H1 (cell line): ENCODE data around the gene LRRC43. TPM values are rescaled to one million over a fixed set of nuclear protein-coding genes. Genes with fewer than 3 reads are reported as not detected.

ENCODE experiments used
- CTCF ChIA-PET: fragments of 300-600 bp; sonication (Branson Sonifier 250); formaldehyde crosslinking; loops from one replicate; lab custom pipeline; 2021; ENCODE audit not compliant: partially characterized antibody; lab: Charles Lee
- POLR2A ChIA-PET: fragments of 300-600 bp; sonication (Branson Sonifier 250); formaldehyde crosslinking; loops from one replicate; lab custom pipeline; 2021; ENCODE audit warnings: inconsistent platforms; ENCODE audit not compliant: partially characterized antibody; lab: Charles Lee
- DNase-seq, 2 experiments: peaks; one replicate each; pipeline versions ENCODE4 v3.0.0 to v3.0.0-alpha.2; 2010 to 2022; ENCODE audit warnings: low spot score in 2 of 2, low read depth in 1 of 2, mixed read lengths in 1 of 2
- FAIRE-seq: peaks from 2 replicates; lab custom pipeline; 2011; peaks lifted over from hg19 to GRCh38; lab: Jason Lieb, UNC
- H2AFZ ChIP-seq: 2 replicates; pipeline ENCODE4 v1.8.1; 2012; ENCODE audit warnings: low read length, inconsistent platforms
- H2AK5ac ChIP-seq: 2 replicates; pipeline ENCODE4 v1.6.1; 2013; ENCODE audit warnings: low read depth, low read length
- H2BK120ac ChIP-seq: replicated peaks from 2 replicates; pipeline ENCODE3; 2013; ENCODE audit warnings: low read depth, low read length, inconsistent platforms
- H2BK12ac ChIP-seq: 2 replicates; pipeline ENCODE4 v1.6.1; 2013; ENCODE audit warnings: low read depth, low read length
- H2BK15ac ChIP-seq: 2 replicates; pipeline ENCODE4 v1.6.1; 2013; ENCODE audit warnings: low read length
- H2BK20ac ChIP-seq: 2 replicates; pipeline ENCODE4 v1.6.1; 2013; ENCODE audit warnings: low read length
- H2BK5ac ChIP-seq: 2 replicates; pipeline ENCODE4 v1.6.1; 2013; ENCODE audit warnings: low read depth, low read length
- H3K14ac ChIP-seq: 2 replicates; pipeline ENCODE4 v1.6.1; 2013; ENCODE audit warnings: inconsistent platforms; ENCODE audit not compliant: insufficient read length
- H3K18ac ChIP-seq: 2 replicates; pipeline ENCODE4 v1.6.1; 2013; ENCODE audit warnings: low read length; ENCODE audit errors: extremely low read depth
- H3K23ac ChIP-seq: 2 replicates; pipeline ENCODE4 v1.6.1; 2013; ENCODE audit warnings: inconsistent platforms; ENCODE audit not compliant: insufficient read length
- H3K23me2 ChIP-seq: 2 replicates; pipeline ENCODE4 v1.6.1; 2013; ENCODE audit warnings: low read depth, low read length
- H3K27ac ChIP-seq: 2 replicates; pipeline ENCODE4 v1.6.1; 2011; ENCODE audit warnings: low read depth, low read length, inconsistent platforms
- H3K27me3 ChIP-seq, 4 experiments: replicated peaks in 1 of 4; 1 replicate in 1 of 4; 2 replicates in 3 of 4; pipeline versions ENCODE4 v1.6.1 to v1.8.1; 2011 to 2013; ENCODE audit warnings: low read length in 3 of 4, mild to moderate bottlenecking in 3 of 4, inconsistent platforms in 2 of 4, mixed read lengths in 2 of 4, moderate library complexity in 1 of 4; ENCODE audit not compliant: control insufficient read depth in 3 of 4, insufficient read depth in 3 of 4; ENCODE audit errors: extremely low read depth in 1 of 4
- H3K36me3 ChIP-seq, 4 experiments: 2 replicates each; pipeline versions ENCODE4 v1.6.1 to v1.8.1; 2011 to 2013; ENCODE audit warnings: mild to moderate bottlenecking in 4 of 4, low read length in 3 of 4, moderate library complexity in 2 of 4, control low read depth in 1 of 4, inconsistent platforms in 1 of 4; ENCODE audit not compliant: insufficient read depth in 4 of 4, control insufficient read depth in 2 of 4
- H3K4ac ChIP-seq: replicated peaks from 2 replicates; pipeline ENCODE3; 2013; ENCODE audit warnings: low read length, low read depth, mixed read lengths, inconsistent platforms; ENCODE audit not compliant: insufficient read length
- H3K4me1 ChIP-seq, 4 experiments: replicated peaks in 1 of 4; 1 replicate in 1 of 4; 2 replicates in 3 of 4; pipeline versions ENCODE4 v1.6.1 to v1.8.1; 2011 to 2013; ENCODE audit warnings: low read length in 3 of 4, inconsistent platforms in 2 of 4, mixed read lengths in 1 of 4; ENCODE audit not compliant: insufficient read depth in 4 of 4, control insufficient read depth in 3 of 4
- H3K4me2 ChIP-seq, 2 experiments: 2 replicates each; pipeline versions ENCODE4 v1.6.1 to v1.8.1; 2011 to 2013; ENCODE audit warnings: low read depth in 2 of 2, low read length in 2 of 2, control low read depth in 1 of 2, inconsistent platforms in 1 of 2, mild to moderate bottlenecking in 1 of 2; ENCODE audit not compliant: insufficient read depth in 1 of 2
- H3K4me3 ChIP-seq, 4 experiments: fragments of 200-600, 300-600 bp in 1 of 4; sonication (generic), shearing (Covaris generic), sonication (Bioruptor Twin) in 1 of 4; 2 replicates each; pipeline versions ENCODE4 v1.5.1 to v1.8.1; 2011 to 2016; ENCODE audit warnings: low read length in 4 of 4, low read depth in 3 of 4, control low read depth in 2 of 4, inconsistent platforms in 2 of 4, mild to moderate bottlenecking in 2 of 4, mixed read lengths in 1 of 4, moderate library complexity in 1 of 4; ENCODE audit not compliant: insufficient read depth in 2 of 4; ENCODE audit errors: extremely low read depth in 1 of 4
- H3K56ac ChIP-seq: replicated peaks from 2 replicates; pipeline ENCODE3; 2013; ENCODE audit warnings: low read depth, mild to moderate bottlenecking, mixed read lengths, low read length, inconsistent platforms; ENCODE audit not compliant: insufficient read length
- H3K79me1 ChIP-seq: 2 replicates; pipeline ENCODE4 v1.6.1; 2013; ENCODE audit warnings: low read depth, low read length, control low read depth
- H3K79me2 ChIP-seq, 2 experiments: 2 replicates each; pipeline versions ENCODE4 v1.6.1 to v1.8.1; 2012 to 2013; ENCODE audit warnings: low read length in 2 of 2, mild to moderate bottlenecking in 2 of 2, inconsistent platforms in 1 of 2; ENCODE audit not compliant: insufficient read depth in 2 of 2, control insufficient read depth in 1 of 2
- H3K9ac ChIP-seq, 4 experiments: replicated peaks in 1 of 4; 1 replicate in 1 of 4; 2 replicates in 3 of 4; pipeline versions ENCODE4 v1.6.1 to v1.8.1; 2011 to 2013; ENCODE audit warnings: low read depth in 3 of 4, low read length in 3 of 4, control low read depth in 2 of 4, mild to moderate bottlenecking in 2 of 4, moderate library complexity in 2 of 4, inconsistent platforms in 1 of 4; ENCODE audit errors: extremely low read depth in 1 of 4
- H3K9me3 ChIP-seq, 2 experiments: 2 replicates each; pipeline versions ENCODE4 v1.6.1 to v1.8.1; 2012 to 2013; ENCODE audit warnings: mild to moderate bottlenecking in 2 of 2, moderate library complexity in 2 of 2, control low read depth in 1 of 2, inconsistent platforms in 1 of 2, low read depth in 1 of 2, low read length in 1 of 2, mixed read lengths in 1 of 2; ENCODE audit not compliant: insufficient read depth in 2 of 2
- H4K20me1 ChIP-seq, 2 experiments: replicated peaks in 1 of 2; 2 replicates each; pipeline versions ENCODE3 to v1.8.1; 2011 to 2013; ENCODE audit warnings: inconsistent platforms in 2 of 2, low read length in 2 of 2, mild to moderate bottlenecking in 1 of 2; ENCODE audit not compliant: insufficient read depth in 2 of 2, control insufficient read depth in 1 of 2
- H4K5ac ChIP-seq: 2 replicates; pipeline ENCODE4 v1.6.1; 2013; ENCODE audit warnings: low read length, low read depth, mixed read lengths, inconsistent platforms; ENCODE audit not compliant: insufficient read length
- H4K8ac ChIP-seq: 2 replicates; pipeline ENCODE4 v1.8.0; 2013; ENCODE audit warnings: mild to moderate bottlenecking, moderate library complexity, low read length, inconsistent platforms; ENCODE audit not compliant: insufficient read depth; ENCODE audit errors: extremely low read depth
- H4K91ac ChIP-seq: replicated peaks from 2 replicates; pipeline ENCODE3; 2013; ENCODE audit warnings: low read length, mixed read lengths, inconsistent platforms; ENCODE audit not compliant: insufficient read length
- BACH1 ChIP-seq: IDR thresholded peaks from 2 replicates; pipeline ENCODE4 v1.6.1; 2012; ENCODE audit warnings: low read length, improper control_type of control experiment
- CEBPB ChIP-seq: IDR thresholded peaks from 2 replicates; pipeline ENCODE4 v1.6.1; 2012; ENCODE audit warnings: low read depth, low read length
- CREB1 ChIP-seq: IDR thresholded peaks from 2 replicates; pipeline ENCODE4 v1.6.1; 2012; ENCODE audit warnings: inconsistent platforms
- GTF2F1 ChIP-seq: IDR thresholded peaks from 2 replicates; pipeline ENCODE4 v1.6.1; 2012; ENCODE audit warnings: low read depth, low read length, improper control_type of control experiment, borderline replicate concordance
- JUN ChIP-seq: IDR thresholded peaks from 2 replicates; pipeline ENCODE4 v1.6.1; 2011; ENCODE audit warnings: low read depth, mild to moderate bottlenecking, improper control_type of control experiment, low read length
- POU5F1 ChIP-seq: IDR thresholded peaks from 2 replicates; pipeline ENCODE4 v1.6.1; 2011; ENCODE audit warnings: low read depth, mild to moderate bottlenecking, low read length, moderate library complexity
- RXRA ChIP-seq: IDR thresholded peaks from 2 replicates; pipeline ENCODE4 v1.6.1; 2011; ENCODE audit warnings: low read depth, mild to moderate bottlenecking, low read length, moderate library complexity; ENCODE audit not compliant: insufficient read depth
- TAF1 ChIP-seq: IDR thresholded peaks from 2 replicates; pipeline ENCODE4 v1.6.1; 2011; ENCODE audit warnings: mild to moderate bottlenecking, low read depth, low read length
- YY1 ChIP-seq: IDR thresholded peaks from 2 replicates; pipeline ENCODE4 v1.6.1; 2011; ENCODE audit warnings: low read depth, mild to moderate bottlenecking, low read length
- ZNF274 ChIP-seq: IDR thresholded peaks from 2 replicates; pipeline ENCODE4 v1.7.0; 2012; ENCODE audit warnings: low read length, borderline replicate concordance; ENCODE audit errors: extremely low read depth
- WGBS, 2 experiments: shearing (Covaris generic) in 1 of 2; methylation state at CpG; one replicate each; pipeline versions ENCODE4 v1.1.6 to v1.1.7; 2013 to 2015; ENCODE audit warnings: low lambda C conversion rate in 2 of 2, mixed read lengths in 2 of 2, inconsistent platforms in 1 of 2, low coverage in 1 of 2, missing lambda C conversion rate in 1 of 2; ENCODE audit not compliant: insufficient replicate concordance in 2 of 2, insufficient coverage in 1 of 2, insufficient read length in 1 of 2; ENCODE audit errors: extremely low coverage in 1 of 2, missing lambda C conversion rate in 1 of 2; 5-methylcytosine and 5-hydroxymethylcytosine counted together
- polyA plus RNA-seq, 7 experiments: library from polyadenylated mRNA; depleted of rRNA in 3 of 7; stranded (reverse) in 5 of 7; unstranded in 2 of 7; fragments of >200 nt in 5 of 7; fragments of 200-250 nt in 2 of 7; gene quantifications; 1 replicate in 5 of 7; 2 replicates in 1 of 7; 4 replicates in 1 of 7; pipeline versions ENCODE4 v1.2.1 to v1.2.3, GENCODE V29; 2011 to 2013; ENCODE audit warnings: missing spikeins in 2 of 7, mixed read lengths in 2 of 7
- total RNA-seq: library from RNA; stranded (reverse); fragmentation: NEBNext Ultra II Directional; extraction: Animal tissue kit (Norgen Biotek cat#: 25700); gene quantifications from 2 replicates; pipeline ENCODE4 v1.2.1, GENCODE V29; 2021
- TF ChIP-seq, protein P1 (sequence below), 3 experiments: IDR thresholded peaks; 1 replicate in 2 of 3; 2 replicates in 1 of 3; pipeline versions ENCODE4 v1.5.1 to v1.6.1; 2011; ENCODE audit warnings: low read length in 3 of 3, mild to moderate bottlenecking in 3 of 3, inconsistent platforms in 2 of 3, low read depth in 1 of 3, moderate library complexity in 1 of 3; ENCODE audit not compliant: insufficient read depth in 1 of 3; ENCODE audit errors: control extremely low read depth in 1 of 3

Gene LRRC43
- total and polyA plus RNA-seq, 2 of the 8 experiments (the other 6 are each of a cell fraction or from before 2014, with no cell fraction given) = 0.35 to 0.44 TPM

DNA sequence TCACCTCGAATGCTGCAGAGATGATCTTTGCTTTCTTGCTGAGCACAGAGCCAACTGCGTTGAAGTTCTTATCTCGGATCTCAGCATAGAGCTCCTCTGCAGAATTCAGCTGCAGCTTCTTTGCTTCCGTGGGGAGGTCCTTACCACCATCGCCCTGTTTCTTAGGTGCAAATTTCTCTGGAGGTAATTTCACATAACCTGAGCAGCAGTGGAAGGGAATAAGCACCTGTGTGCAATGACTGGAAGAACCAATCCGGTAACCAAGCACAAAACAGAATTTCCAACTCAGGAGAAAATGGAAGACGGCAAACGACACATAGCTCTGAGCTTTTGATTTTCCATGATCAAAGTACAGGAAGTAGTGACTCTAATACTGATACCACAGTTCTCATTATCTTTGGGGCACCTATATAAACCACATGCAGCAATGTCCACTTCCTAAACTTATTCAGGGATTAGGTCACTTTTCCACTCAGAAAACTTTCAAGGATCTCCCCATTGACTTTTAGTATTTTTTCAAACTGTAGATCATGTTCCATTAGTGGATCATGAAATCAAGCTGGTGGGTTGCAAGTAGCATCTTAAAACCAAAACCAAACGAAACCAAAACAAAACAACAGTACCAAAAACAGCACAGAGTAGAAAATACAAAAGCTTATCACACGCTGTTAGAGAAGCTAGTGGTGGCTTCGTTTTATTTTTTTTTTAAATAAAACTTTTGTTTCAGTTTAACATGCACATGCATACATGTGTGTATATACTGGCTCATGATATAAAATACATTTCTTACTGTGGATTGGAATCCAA, 61.8 kb downstream of the LRRC43 start:
- H2BK120ac ChIP-seq = no peak overlapping the region
- H3K56ac ChIP-seq = no peak overlapping the region
- H3K9ac ChIP-seq = no peak overlapping the region
- 93% methylated on average over 11 of the region's 11 CpGs; no CpG with 5 or more reads in 1 of the 2 experiments for WGBS, 2 experiments
- no peak overlapping the region for H3K23ac ChIP-seq
- no peak overlapping the region for H3K4me3 ChIP-seq
- no peak overlapping the region for H4K91ac ChIP-seq
- DNase-seq (no peak), FAIRE-seq (no peak)
- no peak overlapping the region for H3K27ac ChIP-seq
- H3K18ac ChIP-seq = no peak overlapping the region
- no peak overlapping the region for H4K8ac ChIP-seq
- H3K4ac ChIP-seq = no peak overlapping the region
- H3K4me1 ChIP-seq = no peaks in the 10 kb centered on the region
- no peaks in the 10 kb centered on the region for H3K9me3 ChIP-seq
- no peak overlapping the region for H2BK12ac ChIP-seq
- H3K4me2 ChIP-seq = no peak overlapping the region
- ChIA-PET CTCF (interaction anchor here (0.8 to 1.2 kb wide), 2 partner anchors 9 to 12 kb away, joined by 3 to 4 read pairs; no protein-coding TSS in a partner anchor), POLR2A (interaction anchor here (0.7 to 2.0 kb wide), 3 partner anchors 12 to 17 kb away, joined by 3 to 5 read pairs (median 4); no protein-coding TSS in a partner anchor)
- no peaks in the 10 kb centered on the region for H3K79me1 ChIP-seq
- no peak overlapping the region for H2BK20ac ChIP-seq
- no peak overlapping the region for H2BK5ac ChIP-seq
- no peak overlapping the region for H2AFZ ChIP-seq
- H3K14ac ChIP-seq = no peak overlapping the region
- H4K5ac ChIP-seq = no peak overlapping the region
- H3K36me3 ChIP-seq = peaks cover 0 to 12% (median 3%) of the 10 kb centered on the region in 4 experiments; a peak in 5 of 8 replicates
- no peaks in the 10 kb centered on the region for H3K79me2 ChIP-seq
- H2BK15ac ChIP-seq = no peak overlapping the region
- no peak overlapping the region for H2AK5ac ChIP-seq
- no peaks in the 10 kb centered on the region for H4K20me1 ChIP-seq
- no peaks in the 10 kb centered on the region for H3K23me2 ChIP-seq
- H3K27me3 ChIP-seq = no peaks in the 10 kb centered on the region
- TF ChIP-seq GTF2F1 (no peak), JUN (no peak), POU5F1 (no peak), RXRA (no peak), TAF1 (no peak), BACH1 (no peak), ZNF274 (no peak), CREB1 (no peak), YY1 (no peak), CEBPB (no peak)
- TF ChIP-seq, protein P1, sequence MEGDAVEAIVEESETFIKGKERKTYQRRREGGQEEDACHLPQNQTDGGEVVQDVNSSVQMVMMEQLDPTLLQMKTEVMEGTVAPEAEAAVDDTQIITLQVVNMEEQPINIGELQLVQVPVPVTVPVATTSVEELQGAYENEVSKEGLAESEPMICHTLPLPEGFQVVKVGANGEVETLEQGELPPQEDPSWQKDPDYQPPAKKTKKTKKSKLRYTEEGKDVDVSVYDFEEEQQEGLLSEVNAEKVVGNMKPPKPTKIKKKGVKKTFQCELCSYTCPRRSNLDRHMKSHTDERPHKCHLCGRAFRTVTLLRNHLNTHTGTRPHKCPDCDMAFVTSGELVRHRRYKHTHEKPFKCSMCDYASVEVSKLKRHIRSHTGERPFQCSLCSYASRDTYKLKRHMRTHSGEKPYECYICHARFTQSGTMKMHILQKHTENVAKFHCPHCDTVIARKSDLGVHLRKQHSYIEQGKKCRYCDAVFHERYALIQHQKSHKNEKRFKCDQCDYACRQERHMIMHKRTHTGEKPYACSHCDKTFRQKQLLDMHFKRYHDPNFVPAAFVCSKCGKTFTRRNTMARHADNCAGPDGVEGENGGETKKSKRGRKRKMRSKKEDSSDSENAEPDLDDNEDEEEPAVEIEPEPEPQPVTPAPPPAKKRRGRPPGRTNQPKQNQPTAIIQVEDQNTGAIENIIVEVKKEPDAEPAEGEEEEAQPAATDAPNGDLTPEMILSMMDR (IDR thresholded peaks at IDR 0.05; ENCODE audit: control extremely low read depth in 1 of 3, insufficient read depth in 1 of 3, low read depth in 1 of 3, low read length in 3 of 3) = no peak
